COLO668 (cell line): ENCODE measurements around the gene NRTN.
"Not testable (repeated sequence)": the region's sequence is repeated elsewhere in the genome, so short reads cannot be mapped to it uniquely, and the experiment has no call there.

ENCODE experiments used
- DNase-seq: peaks from one replicate; lab custom pipeline; 2025; ENCODE audit not compliant: unreplicated experiment; lab: John Stamatoyannopoulos, UW

The NRTN gene

GRCh38 chr19:5832527-5833216, 27.8 kb downstream of the NRTN start:
- no peak for DNase-seq

- DNase-seq, result no peak
Measured at GRCh38 chr19:5837761-5838352, 33.0 kb downstream of the NRTN start.

- DNase-seq, result peak; percentile 59
Measured at GRCh38 chr19:5838353-5839064, 33.6 kb downstream of the NRTN start.

GRCh38 chr19:5839065-5840017, 34.5 kb downstream of the NRTN start, which contains the start of gene FUT6:
Gene FUT6, minus strand, starts transcription at chr19:5839702. Its CDS starts 7,135 bp downstream, at chr19:5832567.
- DNase-seq, result no peak

- DNase-seq, result not testable (repeated sequence)
Measured at GRCh38 chr19:5841735-5842111, 36.9 kb downstream of the NRTN start.

- DNase-seq, result no peak
Measured at GRCh38 chr19:5843295-5843927, 38.5 kb downstream of the NRTN start.

- no peak for DNase-seq
Measured at GRCh38 chr19:5844456-5845433, 39.9 kb downstream of the NRTN start.

GRCh38 chr19:5847846-5848245, 43.0 kb downstream of the NRTN start:
- DNase-seq, result not testable (repeated sequence)

GRCh38 chr19:5848621-5849020, 43.8 kb downstream of the NRTN start:
- not testable (repeated sequence) for DNase-seq

- no peak for DNase-seq
Measured at GRCh38 chr19:5850189-5850588, 45.3 kb downstream of the NRTN start.

- DNase-seq, result no peak
Measured at GRCh38 chr19:5850743-5851293, 46.0 kb downstream of the NRTN start.

- peak; percentile 61 for DNase-seq
Measured at GRCh38 chr19:5851302-5851701, 46.4 kb downstream of the NRTN start, which contains the start of gene FUT3. Gene FUT3, minus strand, starts transcription at chr19:5851449.

- not testable (repeated sequence) for DNase-seq
Measured at GRCh38 chr19:5854121-5854520, 49.3 kb downstream of the NRTN start.

GRCh38 chr19:5855151-5855550, 50.3 kb downstream of the NRTN start:
- DNase-seq, result not testable (repeated sequence)

GRCh38 chr19:5857203-5858081, 52.6 kb downstream of the NRTN start:
- no peak for DNase-seq

- no peak for DNase-seq
Measured at GRCh38 chr19:5863030-5863665, 58.3 kb downstream of the NRTN start.

GRCh38 chr19:5864013-5864720, 59.3 kb downstream of the NRTN start:
- no peak for DNase-seq
